SK-N-MC (cell line): ENCODE measurements around the gene SAPCD2.

Source experiments
- EZH2 ChIP-seq: fragments of 200-600 bp; sonication (generic); IDR thresholded peaks from one replicate; pipeline ENCODE4 v1.6.1; 2017; ENCODE audit warnings: antibody characterized with exemption
- FOXP2 ChIP-seq: optimal IDR thresholded peaks from 2 replicates; pipeline ENCODE3; 2011; ENCODE audit warnings: mild to moderate bottlenecking, moderate library complexity; ENCODE audit not compliant: insufficient read depth; ENCODE audit errors: extremely low read length, control extremely low read depth
- POLR2AphosphoS5 ChIP-seq: IDR thresholded peaks from 2 replicates; pipeline ENCODE4 v1.6.1; 2012; ENCODE audit warnings: mild to moderate bottlenecking, low read depth, low read length, borderline replicate concordance

GRCh38 chr9:137052293-137052692, 18.1 kb downstream of the SAPCD2 start:
- TF ChIP-seq POLR2AphosphoS5 = no peak
- no peak for TF ChIP-seq EZH2
- no peak for TF ChIP-seq FOXP2
